Measurements from ENCODE around the gene COL13A1.

Gene COL13A1

DNA sequence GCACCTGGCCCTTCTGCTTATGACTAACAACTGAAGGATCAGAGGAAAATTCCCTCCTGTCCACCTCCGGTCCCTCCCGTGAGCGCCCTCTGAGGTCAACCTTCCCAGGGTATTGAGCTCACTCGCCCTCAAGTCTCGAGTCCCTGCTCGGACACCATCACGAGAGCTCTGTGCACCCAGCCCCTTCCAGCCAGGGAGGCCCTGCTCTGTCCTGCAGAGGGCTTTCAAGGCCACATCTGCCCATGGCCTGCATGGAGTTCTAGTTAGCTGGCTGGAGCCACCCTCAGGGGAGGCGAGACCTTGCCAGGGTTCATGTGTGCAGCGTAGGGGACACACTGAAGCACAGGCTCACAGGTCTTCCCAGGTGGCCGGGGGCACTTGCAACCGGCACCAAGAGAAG, 140.0 kb downstream of the COL13A1 start:
- H3K79me2 ChIP-seq: no peaks in the 10 kb centered on the region
- TF ChIP-seq, protein P1, sequence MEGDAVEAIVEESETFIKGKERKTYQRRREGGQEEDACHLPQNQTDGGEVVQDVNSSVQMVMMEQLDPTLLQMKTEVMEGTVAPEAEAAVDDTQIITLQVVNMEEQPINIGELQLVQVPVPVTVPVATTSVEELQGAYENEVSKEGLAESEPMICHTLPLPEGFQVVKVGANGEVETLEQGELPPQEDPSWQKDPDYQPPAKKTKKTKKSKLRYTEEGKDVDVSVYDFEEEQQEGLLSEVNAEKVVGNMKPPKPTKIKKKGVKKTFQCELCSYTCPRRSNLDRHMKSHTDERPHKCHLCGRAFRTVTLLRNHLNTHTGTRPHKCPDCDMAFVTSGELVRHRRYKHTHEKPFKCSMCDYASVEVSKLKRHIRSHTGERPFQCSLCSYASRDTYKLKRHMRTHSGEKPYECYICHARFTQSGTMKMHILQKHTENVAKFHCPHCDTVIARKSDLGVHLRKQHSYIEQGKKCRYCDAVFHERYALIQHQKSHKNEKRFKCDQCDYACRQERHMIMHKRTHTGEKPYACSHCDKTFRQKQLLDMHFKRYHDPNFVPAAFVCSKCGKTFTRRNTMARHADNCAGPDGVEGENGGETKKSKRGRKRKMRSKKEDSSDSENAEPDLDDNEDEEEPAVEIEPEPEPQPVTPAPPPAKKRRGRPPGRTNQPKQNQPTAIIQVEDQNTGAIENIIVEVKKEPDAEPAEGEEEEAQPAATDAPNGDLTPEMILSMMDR (IDR thresholded peaks at IDR 0.05): no peak
- H3K9ac ChIP-seq: no peak overlapping the region
- H3K9me3 ChIP-seq (ENCODE audit: control insufficient read depth, low read length): no peaks in the 10 kb centered on the region
- no peak overlapping the region for H3K4me3 ChIP-seq (ENCODE audit: low read depth, low read length)
- H3K36me3 ChIP-seq (ENCODE audit: control insufficient read depth, insufficient read depth, low read length): no peaks in the 10 kb centered on the region
- H3K4me2 ChIP-seq (ENCODE audit: low read length): no peak overlapping the region
- no peaks in the 10 kb centered on the region for H3K27me3 ChIP-seq (ENCODE audit: control insufficient read depth, insufficient read depth, low read length)
- H3K4me1 ChIP-seq: no peaks in the 10 kb centered on the region
- H3K27ac ChIP-seq: no peak overlapping the region
- H2AFZ ChIP-seq: no peak overlapping the region

DNA sequence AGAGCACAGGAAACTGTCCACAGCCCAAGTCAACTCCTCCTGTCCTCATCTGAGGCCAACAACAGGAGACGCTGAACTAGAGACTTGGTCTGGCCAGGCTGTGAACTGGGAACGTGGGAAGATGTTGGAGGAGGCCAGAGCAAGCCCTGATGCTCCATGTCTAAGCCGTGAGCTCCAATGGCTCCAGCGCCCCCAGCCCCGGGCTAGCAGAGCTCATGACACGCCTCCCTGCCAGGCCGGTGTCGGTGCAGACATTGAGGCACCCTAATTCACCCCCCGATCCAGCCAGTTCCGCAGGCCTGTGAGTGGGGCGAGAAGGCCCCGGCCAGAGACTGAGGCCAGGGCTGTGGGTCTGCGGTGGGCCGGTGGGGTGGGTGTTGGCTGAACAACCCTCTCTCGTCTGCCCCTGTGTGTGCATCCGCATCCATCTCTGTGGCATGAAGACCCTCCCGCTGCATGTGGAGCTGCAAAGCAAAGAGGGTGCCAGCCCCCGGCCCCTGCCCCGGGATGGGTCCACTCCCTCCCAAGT, 141.7 kb downstream of the COL13A1 start:
- H3K27me3 ChIP-seq (ENCODE audit: control insufficient read depth, insufficient read depth, low read length): no peaks in the 10 kb centered on the region

DNA sequence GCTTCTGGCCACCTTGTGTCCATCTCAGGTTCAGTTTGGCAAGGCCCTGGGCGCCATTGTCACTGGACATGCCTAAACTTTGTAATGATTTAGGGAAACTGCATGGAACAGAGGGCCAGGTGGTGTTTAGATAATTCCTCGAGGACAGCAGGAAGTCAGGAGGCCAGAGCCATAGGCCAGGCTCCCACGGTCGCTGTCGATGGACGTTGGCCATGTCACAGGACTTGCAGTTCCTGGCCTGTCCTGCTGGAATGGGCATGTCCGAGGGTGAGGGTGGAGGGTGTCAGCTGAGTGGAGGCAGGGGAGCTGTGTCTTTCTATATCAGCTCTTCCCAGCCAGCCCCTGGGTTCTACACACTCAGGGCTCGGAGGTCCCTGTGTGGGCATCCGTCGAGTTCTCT, 143.1 kb downstream of the COL13A1 start:
- no peak overlapping the region for H3K9ac ChIP-seq
- H3K4me3 ChIP-seq (ENCODE audit: low read depth, low read length): no peak overlapping the region
- H3K4me1 ChIP-seq: no peaks in the 10 kb centered on the region
- no peaks in the 10 kb centered on the region for H3K36me3 ChIP-seq (ENCODE audit: control insufficient read depth, insufficient read depth, low read length)
- H3K27ac ChIP-seq: no peak overlapping the region
- H3K27me3 ChIP-seq (ENCODE audit: control insufficient read depth, insufficient read depth, low read length): no peaks in the 10 kb centered on the region
- H3K9me3 ChIP-seq (ENCODE audit: control insufficient read depth, low read length): no peaks in the 10 kb centered on the region
- TF ChIP-seq, protein P1 (IDR thresholded peaks at IDR 0.05): no peak
- no peaks in the 10 kb centered on the region for H3K79me2 ChIP-seq
- no peak overlapping the region for H2AFZ ChIP-seq
- H3K4me2 ChIP-seq (ENCODE audit: low read length): no peak overlapping the region

More for the DNA sequence above, 141.7 kb downstream of the COL13A1 start:
- Histone ChIP-seq H2AFZ (no peak overlapping the region), H3K27ac (no peak overlapping the region), H3K4me2 (ENCODE audit: low read length) (no peak overlapping the region), H3K79me2 (no peaks in the 10 kb centered on the region), H3K9ac (no peak overlapping the region), H3K4me1 (no peaks in the 10 kb centered on the region), H3K9me3 (ENCODE audit: control insufficient read depth, low read length) (no peaks in the 10 kb centered on the region), H3K4me3 (ENCODE audit: low read depth, low read length) (no peak overlapping the region), H3K36me3 (ENCODE audit: control insufficient read depth, insufficient read depth, low read length) (no peaks in the 10 kb centered on the region)
- TF ChIP-seq, protein P1 (IDR thresholded peaks at IDR 0.05): no peak

DNA sequence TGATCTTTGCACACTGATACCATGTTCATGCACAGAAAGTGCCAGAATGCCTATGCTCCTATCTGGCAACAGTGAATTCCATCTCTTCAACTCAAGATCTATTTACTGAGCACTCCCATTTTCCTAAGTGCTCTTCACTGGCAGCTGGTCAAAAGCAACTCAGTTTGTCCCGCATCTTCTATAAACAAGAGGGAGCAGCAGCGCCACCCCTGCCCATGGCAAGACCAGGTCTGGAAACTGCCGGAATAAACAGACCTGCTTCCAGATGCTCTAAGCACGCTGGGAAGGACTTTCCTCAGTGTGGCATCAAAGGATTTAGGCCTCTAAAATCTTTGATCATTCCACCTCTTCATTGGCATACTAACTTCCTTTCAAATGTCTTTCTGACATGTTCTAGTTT, 146.6 kb downstream of the COL13A1 start:
- H3K27me3 ChIP-seq (ENCODE audit: control insufficient read depth, insufficient read depth, low read length): no peaks in the 10 kb centered on the region
- TF ChIP-seq, protein P1 (IDR thresholded peaks at IDR 0.05): no peak
- no peaks in the 10 kb centered on the region for H3K79me2 ChIP-seq
- H3K4me1 ChIP-seq: no peaks in the 10 kb centered on the region
- H2AFZ ChIP-seq: no peak overlapping the region
- H3K9ac ChIP-seq: no peak overlapping the region
- H3K4me3 ChIP-seq (ENCODE audit: low read depth, low read length): no peak overlapping the region
- no peak overlapping the region for H3K4me2 ChIP-seq (ENCODE audit: low read length)
- no peak overlapping the region for H3K27ac ChIP-seq
- H3K9me3 ChIP-seq (ENCODE audit: control insufficient read depth, low read length): no peaks in the 10 kb centered on the region
- H3K36me3 ChIP-seq (ENCODE audit: control insufficient read depth, insufficient read depth, low read length): no peaks in the 10 kb centered on the region

DNA sequence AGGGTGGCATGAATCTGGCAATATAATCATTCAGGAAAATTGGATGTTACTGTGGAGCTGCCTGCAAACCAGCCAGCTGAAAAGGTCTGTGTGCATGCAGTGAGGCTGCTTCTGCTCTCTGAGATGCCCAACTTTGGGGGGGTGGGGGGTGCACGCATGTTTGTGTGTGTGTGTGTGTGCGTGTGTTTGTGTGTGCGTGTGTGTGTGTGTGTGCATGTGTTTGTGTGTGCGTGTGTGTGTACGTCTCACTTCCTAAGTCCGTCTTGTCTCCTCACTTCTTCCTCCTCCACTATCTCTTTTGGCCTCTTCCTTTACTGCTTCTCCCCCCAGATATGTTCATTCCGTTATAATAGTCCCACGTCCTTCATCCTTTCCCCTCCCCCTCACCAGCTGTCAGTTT, 148.1 kb downstream of the COL13A1 start:
- no peaks in the 10 kb centered on the region for H3K4me1 ChIP-seq
- H3K9ac ChIP-seq: no peak overlapping the region
- H3K27me3 ChIP-seq (ENCODE audit: control insufficient read depth, insufficient read depth, low read length): no peaks in the 10 kb centered on the region
- no peak overlapping the region for H2AFZ ChIP-seq
- H3K4me3 ChIP-seq (ENCODE audit: low read depth, low read length): no peak overlapping the region
- H3K4me2 ChIP-seq (ENCODE audit: low read length): no peak overlapping the region
- TF ChIP-seq, protein P1 (IDR thresholded peaks at IDR 0.05): no peak
- no peak overlapping the region for H3K27ac ChIP-seq
- H3K9me3 ChIP-seq (ENCODE audit: control insufficient read depth, low read length): no peaks in the 10 kb centered on the region
- no peaks in the 10 kb centered on the region for H3K79me2 ChIP-seq
- no peaks in the 10 kb centered on the region for H3K36me3 ChIP-seq (ENCODE audit: control insufficient read depth, insufficient read depth, low read length)
